Measurements from ENCODE around the gene ASIC4. TPM values are rescaled to one million over a fixed set of nuclear protein-coding genes. Genes with fewer than 3 reads are reported as not detected.
A peak's percentile ranks its signal among the peaks of the same experiment; 100 is the strongest.

Gene ASIC4
- total and polyA plus RNA-seq, 2 of the 13 experiments (the other 11 are each of a cell fraction or from before 2014, with no cell fraction given), result 0.03 TPM; not detected in 1

DNA sequence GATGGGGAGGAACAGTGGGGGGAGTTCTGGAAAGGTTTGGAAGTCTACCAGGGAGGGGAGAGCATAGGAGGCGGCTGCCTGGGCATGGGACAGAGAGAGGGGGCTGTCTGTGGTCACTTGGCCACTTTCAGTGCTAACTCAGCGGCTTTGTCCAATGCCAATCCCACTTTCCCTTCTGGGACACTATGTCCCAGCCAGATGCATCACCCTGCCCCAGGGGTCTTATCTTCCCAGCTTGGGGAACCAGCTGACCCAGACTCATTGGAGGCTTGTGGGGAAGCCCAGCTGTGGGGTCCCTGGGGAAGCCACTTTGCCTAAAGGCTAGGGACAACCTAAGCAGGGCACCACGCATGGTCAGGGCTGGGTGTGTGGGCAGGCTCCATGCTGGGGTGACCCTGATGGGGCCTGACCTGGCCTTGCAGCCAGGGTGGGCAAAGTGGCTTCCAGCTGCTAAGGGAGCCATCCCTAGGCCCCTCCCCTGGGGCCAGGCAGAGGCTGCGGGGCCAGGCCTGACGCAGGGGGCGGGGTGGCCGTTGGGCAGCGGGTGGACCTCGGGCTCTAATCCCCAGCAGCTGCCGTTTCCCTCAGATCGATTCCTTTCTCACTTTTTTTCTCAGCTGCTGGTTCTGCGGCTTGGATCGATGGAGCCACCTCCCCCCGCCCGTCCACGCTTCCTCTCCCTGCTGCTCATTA is 1.6 kb upstream of the ASIC4 start (continued):
- TF ChIP-seq, protein P1, sequence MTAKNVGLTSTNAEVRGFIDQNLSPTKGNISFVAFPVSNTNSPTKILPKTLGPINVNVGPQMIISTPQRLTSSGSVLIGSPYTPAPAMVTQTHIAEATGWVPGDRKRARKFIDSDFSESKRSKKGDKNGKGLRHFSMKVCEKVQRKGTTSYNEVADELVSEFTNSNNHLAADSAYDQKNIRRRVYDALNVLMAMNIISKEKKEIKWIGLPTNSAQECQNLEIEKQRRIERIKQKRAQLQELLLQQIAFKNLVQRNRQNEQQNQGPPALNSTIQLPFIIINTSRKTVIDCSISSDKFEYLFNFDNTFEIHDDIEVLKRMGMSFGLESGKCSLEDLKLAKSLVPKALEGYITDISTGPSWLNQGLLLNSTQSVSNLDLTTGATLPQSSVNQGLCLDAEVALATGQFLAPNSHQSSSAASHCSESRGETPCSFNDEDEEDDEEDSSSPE (CRISPR knock-in tag; IDR thresholded peaks at IDR 0.05), result no peak
- TF ChIP-seq, protein P2, sequence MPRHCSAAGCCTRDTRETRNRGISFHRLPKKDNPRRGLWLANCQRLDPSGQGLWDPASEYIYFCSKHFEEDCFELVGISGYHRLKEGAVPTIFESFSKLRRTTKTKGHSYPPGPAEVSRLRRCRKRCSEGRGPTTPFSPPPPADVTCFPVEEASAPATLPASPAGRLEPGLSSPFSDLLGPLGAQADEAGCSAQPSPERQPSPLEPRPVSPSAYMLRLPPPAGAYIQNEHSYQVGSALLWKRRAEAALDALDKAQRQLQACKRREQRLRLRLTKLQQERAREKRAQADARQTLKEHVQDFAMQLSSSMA (CRISPR knock-in tag; IDR thresholded peaks at IDR 0.05), result no peak
- TF ChIP-seq ZNF761 (CRISPR knock-in tag; conservative IDR thresholded peaks at IDR 0.05) (0 out of 2 replicates have a peak, but pooled peaks have one; percentile 43), DNMT3B (CRISPR knock-in tag; conservative IDR thresholded peaks at IDR 0.05) (no peak), SMARCE1 (IDR thresholded peaks at IDR 0.05; ENCODE audit: borderline replicate concordance) (no peak), ZNF788 (CRISPR knock-in tag; IDR thresholded peaks at IDR 0.05; ENCODE audit: borderline replicate concordance) (peak; percentile 62; the same call in 1 of the 2 replicates), ZNF598 (CRISPR knock-in tag; IDR thresholded peaks at IDR 0.05; ENCODE audit: borderline replicate concordance) (no peak), SMAD1 (CRISPR knock-in tag; IDR thresholded peaks at IDR 0.05; ENCODE audit: borderline replicate concordance, low read depth) (no peak), ZBTB42 (CRISPR knock-in tag; IDR thresholded peaks at IDR 0.05) (no peak), ZNF34 (CRISPR knock-in tag; IDR thresholded peaks at IDR 0.05; ENCODE audit: borderline replicate concordance) (no peak), FOSL1 (CRISPR knock-in tag; IDR thresholded peaks at IDR 0.05; ENCODE audit: borderline replicate concordance) (no peak), ZNF619 (CRISPR knock-in tag; IDR thresholded peaks at IDR 0.05) (no peak), PRPF4 (IDR thresholded peaks at IDR 0.05; ENCODE audit: low read depth, low read length, poor library complexity, severe bottlenecking) (no peak), REPIN1 (CRISPR knock-in tag; IDR thresholded peaks at IDR 0.05; ENCODE audit: borderline replicate concordance, low read depth) (no peak), ZNF446 (CRISPR knock-in tag; IDR thresholded peaks at IDR 0.05) (no peak), MBD4 (IDR thresholded peaks at IDR 0.05; ENCODE audit: borderline replicate concordance, low read length) (no peak), YY1 (IDR thresholded peaks at IDR 0.05; ENCODE audit: insufficient read depth, insufficient replicate concordance, low read depth, low read length) (peak; percentile 15), KDM3A (CRISPR knock-in tag; IDR thresholded peaks at IDR 0.05; ENCODE audit: low read depth) (no peak), ZNF563 (CRISPR knock-in tag; IDR thresholded peaks at IDR 0.05) (no peak), FOXA1 (IDR thresholded peaks at IDR 0.05) (no peak), FOXA1 (CRISPR knock-in tag; IDR thresholded peaks at IDR 0.05) (no peak), CREM (IDR thresholded peaks at IDR 0.05) (no peak), CREM (CRISPR knock-in tag; IDR thresholded peaks at IDR 0.05) (no peak), TEAD2 (CRISPR knock-in tag; IDR thresholded peaks at IDR 0.05) (no peak), POGZ (CRISPR knock-in tag; IDR thresholded peaks at IDR 0.05) (no peak; the same call in 1 of the 2 replicates), MIER2 (CRISPR knock-in tag; IDR thresholded peaks at IDR 0.05) (no peak)
- TF ChIP-seq, protein P3, sequence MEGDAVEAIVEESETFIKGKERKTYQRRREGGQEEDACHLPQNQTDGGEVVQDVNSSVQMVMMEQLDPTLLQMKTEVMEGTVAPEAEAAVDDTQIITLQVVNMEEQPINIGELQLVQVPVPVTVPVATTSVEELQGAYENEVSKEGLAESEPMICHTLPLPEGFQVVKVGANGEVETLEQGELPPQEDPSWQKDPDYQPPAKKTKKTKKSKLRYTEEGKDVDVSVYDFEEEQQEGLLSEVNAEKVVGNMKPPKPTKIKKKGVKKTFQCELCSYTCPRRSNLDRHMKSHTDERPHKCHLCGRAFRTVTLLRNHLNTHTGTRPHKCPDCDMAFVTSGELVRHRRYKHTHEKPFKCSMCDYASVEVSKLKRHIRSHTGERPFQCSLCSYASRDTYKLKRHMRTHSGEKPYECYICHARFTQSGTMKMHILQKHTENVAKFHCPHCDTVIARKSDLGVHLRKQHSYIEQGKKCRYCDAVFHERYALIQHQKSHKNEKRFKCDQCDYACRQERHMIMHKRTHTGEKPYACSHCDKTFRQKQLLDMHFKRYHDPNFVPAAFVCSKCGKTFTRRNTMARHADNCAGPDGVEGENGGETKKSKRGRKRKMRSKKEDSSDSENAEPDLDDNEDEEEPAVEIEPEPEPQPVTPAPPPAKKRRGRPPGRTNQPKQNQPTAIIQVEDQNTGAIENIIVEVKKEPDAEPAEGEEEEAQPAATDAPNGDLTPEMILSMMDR (CRISPR knock-in tag; IDR thresholded peaks at IDR 0.05), result peak; percentile 36; the same call in 1 of the 2 replicates
- TF ChIP-seq, protein P4, sequence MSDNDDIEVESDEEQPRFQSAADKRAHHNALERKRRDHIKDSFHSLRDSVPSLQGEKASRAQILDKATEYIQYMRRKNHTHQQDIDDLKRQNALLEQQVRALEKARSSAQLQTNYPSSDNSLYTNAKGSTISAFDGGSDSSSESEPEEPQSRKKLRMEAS (IDR thresholded peaks at IDR 0.05), result no peak; the same call in 1 of the 2 replicates

All from HepG2 (cell line).